HG03575 (cell line): ENCODE data around the gene IL1RN.

Source experiments
- ATAC-seq: cut with Tn5 transposase; IDR thresholded peaks from one replicate; pipeline ENCODE4 v1.9.1; 2021; ENCODE audit not compliant: unreplicated experiment, insufficient number of reproducible peaks, low FRiP score; ENCODE audit errors: extremely low read depth

The IL1RN gene

GRCh38 chr2:113148606-113149552 lies 21.5 kb downstream of the IL1RN start:
- ATAC-seq: no peak

GRCh38 chr2:113149553-113150257 lies 22.3 kb downstream of the IL1RN start:
- ATAC-seq: no peak

- ATAC-seq: no peak
These were observed 22.8 kb downstream of the IL1RN start for GRCh38 chr2:113150258-113150601.

- ATAC-seq: no peak
These were observed 27.9 kb downstream of the IL1RN start for GRCh38 chr2:113155331-113155730.

GRCh38 chr2:113156278-113157117 lies 29.1 kb downstream of the IL1RN start:
- ATAC-seq: no peak

GRCh38 chr2:113157118-113157896 lies 29.9 kb downstream of the IL1RN start:
- no peak for ATAC-seq

GRCh38 chr2:113157897-113158753 lies 30.7 kb downstream of the IL1RN start:
- ATAC-seq: no peak

GRCh38 chr2:113158884-113159553 lies 31.6 kb downstream of the IL1RN start:
- no peak for ATAC-seq

- ATAC-seq: no peak
These were observed 32.9 kb downstream of the IL1RN start for GRCh38 chr2:113160248-113160647.

GRCh38 chr2:113160962-113161361 lies 33.6 kb downstream of the IL1RN start:
- no peak for ATAC-seq

- no peak for ATAC-seq
These were observed 34.8 kb downstream of the IL1RN start for GRCh38 chr2:113162173-113162572.

- ATAC-seq: no peak
These were observed 35.5 kb downstream of the IL1RN start for GRCh38 chr2:113162869-113163268.

GRCh38 chr2:113164215-113164929 lies 37.0 kb downstream of the IL1RN start:
- no peak for ATAC-seq

- no peak for ATAC-seq
These were observed 37.7 kb downstream of the IL1RN start for GRCh38 chr2:113164930-113165585.

- no peak for ATAC-seq
These were observed 38.8 kb downstream of the IL1RN start for GRCh38 chr2:113166187-113166645.
